ENCODE results near the gene CHMP2A. TPM values are rescaled to one million over a fixed set of nuclear protein-coding genes. Genes with fewer than 3 reads are reported as not detected.

Gene CHMP2A
- total and polyA plus RNA-seq, 2 of the 8 experiments (the other 6 are each of a cell fraction or from before 2014, with no cell fraction given) = 70.0 to 132 TPM

DNA sequence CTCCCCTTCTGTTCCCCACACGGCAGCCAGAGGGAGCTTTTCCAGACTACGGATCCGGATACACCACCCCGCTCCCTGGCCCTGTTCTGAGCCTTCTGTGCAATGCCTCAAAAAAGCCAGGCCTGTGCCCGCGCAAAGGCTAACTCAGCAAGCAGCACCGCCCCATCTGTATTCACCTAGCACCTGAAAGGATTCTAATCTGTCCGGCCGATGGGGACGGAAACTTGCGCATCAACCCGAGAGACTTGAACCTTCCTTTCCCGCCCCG is 35.9 kb downstream of the CHMP2A start (continued):
- TF ChIP-seq, protein P1, sequence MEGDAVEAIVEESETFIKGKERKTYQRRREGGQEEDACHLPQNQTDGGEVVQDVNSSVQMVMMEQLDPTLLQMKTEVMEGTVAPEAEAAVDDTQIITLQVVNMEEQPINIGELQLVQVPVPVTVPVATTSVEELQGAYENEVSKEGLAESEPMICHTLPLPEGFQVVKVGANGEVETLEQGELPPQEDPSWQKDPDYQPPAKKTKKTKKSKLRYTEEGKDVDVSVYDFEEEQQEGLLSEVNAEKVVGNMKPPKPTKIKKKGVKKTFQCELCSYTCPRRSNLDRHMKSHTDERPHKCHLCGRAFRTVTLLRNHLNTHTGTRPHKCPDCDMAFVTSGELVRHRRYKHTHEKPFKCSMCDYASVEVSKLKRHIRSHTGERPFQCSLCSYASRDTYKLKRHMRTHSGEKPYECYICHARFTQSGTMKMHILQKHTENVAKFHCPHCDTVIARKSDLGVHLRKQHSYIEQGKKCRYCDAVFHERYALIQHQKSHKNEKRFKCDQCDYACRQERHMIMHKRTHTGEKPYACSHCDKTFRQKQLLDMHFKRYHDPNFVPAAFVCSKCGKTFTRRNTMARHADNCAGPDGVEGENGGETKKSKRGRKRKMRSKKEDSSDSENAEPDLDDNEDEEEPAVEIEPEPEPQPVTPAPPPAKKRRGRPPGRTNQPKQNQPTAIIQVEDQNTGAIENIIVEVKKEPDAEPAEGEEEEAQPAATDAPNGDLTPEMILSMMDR (IDR thresholded peaks at IDR 0.05; ENCODE audit: control extremely low read depth in 1 of 3, insufficient read depth in 1 of 3, low read depth in 1 of 3, low read length in 3 of 3) = peak; percentile 76 to 89 (median 77)
- TF ChIP-seq SRF (IDR thresholded peaks at IDR 0.05; ENCODE audit: low read depth, low read length) (no peak), CREB1 (IDR thresholded peaks at IDR 0.05) (no peak), HDAC2 (IDR thresholded peaks at IDR 0.05; ENCODE audit: borderline replicate concordance in 1 of 2, low read depth in 2 of 2, low read length in 2 of 2) (no peak), SP1 (IDR thresholded peaks at IDR 0.05; ENCODE audit: low read depth, low read length) (no peak), ZNF274 (IDR thresholded peaks at IDR 0.05; ENCODE audit: borderline replicate concordance, extremely low read depth, low read length) (no peak)
- TF ChIP-seq, protein P2, sequence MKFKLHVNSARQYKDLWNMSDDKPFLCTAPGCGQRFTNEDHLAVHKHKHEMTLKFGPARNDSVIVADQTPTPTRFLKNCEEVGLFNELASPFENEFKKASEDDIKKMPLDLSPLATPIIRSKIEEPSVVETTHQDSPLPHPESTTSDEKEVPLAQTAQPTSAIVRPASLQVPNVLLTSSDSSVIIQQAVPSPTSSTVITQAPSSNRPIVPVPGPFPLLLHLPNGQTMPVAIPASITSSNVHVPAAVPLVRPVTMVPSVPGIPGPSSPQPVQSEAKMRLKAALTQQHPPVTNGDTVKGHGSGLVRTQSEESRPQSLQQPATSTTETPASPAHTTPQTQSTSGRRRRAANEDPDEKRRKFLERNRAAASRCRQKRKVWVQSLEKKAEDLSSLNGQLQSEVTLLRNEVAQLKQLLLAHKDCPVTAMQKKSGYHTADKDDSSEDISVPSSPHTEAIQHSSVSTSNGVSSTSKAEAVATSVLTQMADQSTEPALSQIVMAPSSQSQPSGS (IDR thresholded peaks at IDR 0.05; ENCODE audit: low read length) = no peak
- TF ChIP-seq, protein P3, sequence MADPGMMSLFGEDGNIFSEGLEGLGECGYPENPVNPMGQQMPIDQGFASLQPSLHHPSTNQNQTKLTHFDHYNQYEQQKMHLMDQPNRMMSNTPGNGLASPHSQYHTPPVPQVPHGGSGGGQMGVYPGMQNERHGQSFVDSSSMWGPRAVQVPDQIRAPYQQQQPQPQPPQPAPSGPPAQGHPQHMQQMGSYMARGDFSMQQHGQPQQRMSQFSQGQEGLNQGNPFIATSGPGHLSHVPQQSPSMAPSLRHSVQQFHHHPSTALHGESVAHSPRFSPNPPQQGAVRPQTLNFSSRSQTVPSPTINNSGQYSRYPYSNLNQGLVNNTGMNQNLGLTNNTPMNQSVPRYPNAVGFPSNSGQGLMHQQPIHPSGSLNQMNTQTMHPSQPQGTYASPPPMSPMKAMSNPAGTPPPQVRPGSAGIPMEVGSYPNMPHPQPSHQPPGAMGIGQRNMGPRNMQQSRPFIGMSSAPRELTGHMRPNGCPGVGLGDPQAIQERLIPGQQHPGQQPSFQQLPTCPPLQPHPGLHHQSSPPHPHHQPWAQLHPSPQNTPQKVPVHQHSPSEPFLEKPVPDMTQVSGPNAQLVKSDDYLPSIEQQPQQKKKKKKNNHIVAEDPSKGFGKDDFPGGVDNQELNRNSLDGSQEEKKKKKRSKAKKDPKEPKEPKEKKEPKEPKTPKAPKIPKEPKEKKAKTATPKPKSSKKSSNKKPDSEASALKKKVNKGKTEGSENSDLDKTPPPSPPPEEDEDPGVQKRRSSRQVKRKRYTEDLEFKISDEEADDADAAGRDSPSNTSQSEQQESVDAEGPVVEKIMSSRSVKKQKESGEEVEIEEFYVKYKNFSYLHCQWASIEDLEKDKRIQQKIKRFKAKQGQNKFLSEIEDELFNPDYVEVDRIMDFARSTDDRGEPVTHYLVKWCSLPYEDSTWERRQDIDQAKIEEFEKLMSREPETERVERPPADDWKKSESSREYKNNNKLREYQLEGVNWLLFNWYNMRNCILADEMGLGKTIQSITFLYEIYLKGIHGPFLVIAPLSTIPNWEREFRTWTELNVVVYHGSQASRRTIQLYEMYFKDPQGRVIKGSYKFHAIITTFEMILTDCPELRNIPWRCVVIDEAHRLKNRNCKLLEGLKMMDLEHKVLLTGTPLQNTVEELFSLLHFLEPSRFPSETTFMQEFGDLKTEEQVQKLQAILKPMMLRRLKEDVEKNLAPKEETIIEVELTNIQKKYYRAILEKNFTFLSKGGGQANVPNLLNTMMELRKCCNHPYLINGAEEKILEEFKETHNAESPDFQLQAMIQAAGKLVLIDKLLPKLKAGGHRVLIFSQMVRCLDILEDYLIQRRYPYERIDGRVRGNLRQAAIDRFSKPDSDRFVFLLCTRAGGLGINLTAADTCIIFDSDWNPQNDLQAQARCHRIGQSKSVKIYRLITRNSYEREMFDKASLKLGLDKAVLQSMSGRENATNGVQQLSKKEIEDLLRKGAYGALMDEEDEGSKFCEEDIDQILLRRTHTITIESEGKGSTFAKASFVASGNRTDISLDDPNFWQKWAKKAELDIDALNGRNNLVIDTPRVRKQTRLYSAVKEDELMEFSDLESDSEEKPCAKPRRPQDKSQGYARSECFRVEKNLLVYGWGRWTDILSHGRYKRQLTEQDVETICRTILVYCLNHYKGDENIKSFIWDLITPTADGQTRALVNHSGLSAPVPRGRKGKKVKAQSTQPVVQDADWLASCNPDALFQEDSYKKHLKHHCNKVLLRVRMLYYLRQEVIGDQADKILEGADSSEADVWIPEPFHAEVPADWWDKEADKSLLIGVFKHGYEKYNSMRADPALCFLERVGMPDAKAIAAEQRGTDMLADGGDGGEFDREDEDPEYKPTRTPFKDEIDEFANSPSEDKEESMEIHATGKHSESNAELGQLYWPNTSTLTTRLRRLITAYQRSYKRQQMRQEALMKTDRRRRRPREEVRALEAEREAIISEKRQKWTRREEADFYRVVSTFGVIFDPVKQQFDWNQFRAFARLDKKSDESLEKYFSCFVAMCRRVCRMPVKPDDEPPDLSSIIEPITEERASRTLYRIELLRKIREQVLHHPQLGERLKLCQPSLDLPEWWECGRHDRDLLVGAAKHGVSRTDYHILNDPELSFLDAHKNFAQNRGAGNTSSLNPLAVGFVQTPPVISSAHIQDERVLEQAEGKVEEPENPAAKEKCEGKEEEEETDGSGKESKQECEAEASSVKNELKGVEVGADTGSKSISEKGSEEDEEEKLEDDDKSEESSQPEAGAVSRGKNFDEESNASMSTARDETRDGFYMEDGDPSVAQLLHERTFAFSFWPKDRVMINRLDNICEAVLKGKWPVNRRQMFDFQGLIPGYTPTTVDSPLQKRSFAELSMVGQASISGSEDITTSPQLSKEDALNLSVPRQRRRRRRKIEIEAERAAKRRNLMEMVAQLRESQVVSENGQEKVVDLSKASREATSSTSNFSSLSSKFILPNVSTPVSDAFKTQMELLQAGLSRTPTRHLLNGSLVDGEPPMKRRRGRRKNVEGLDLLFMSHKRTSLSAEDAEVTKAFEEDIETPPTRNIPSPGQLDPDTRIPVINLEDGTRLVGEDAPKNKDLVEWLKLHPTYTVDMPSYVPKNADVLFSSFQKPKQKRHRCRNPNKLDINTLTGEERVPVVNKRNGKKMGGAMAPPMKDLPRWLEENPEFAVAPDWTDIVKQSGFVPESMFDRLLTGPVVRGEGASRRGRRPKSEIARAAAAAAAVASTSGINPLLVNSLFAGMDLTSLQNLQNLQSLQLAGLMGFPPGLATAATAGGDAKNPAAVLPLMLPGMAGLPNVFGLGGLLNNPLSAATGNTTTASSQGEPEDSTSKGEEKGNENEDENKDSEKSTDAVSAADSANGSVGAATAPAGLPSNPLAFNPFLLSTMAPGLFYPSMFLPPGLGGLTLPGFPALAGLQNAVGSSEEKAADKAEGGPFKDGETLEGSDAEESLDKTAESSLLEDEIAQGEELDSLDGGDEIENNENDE (IDR thresholded peaks at IDR 0.05; ENCODE audit: insufficient replicate concordance, low read length) = no peak

Measured in H1 (cell line).